ENCODE measurements around the gene TIMM29.

TIMM29 gene

GRCh38 chr19:10928563-10929401, at the start of gene TIMM29, which contains the start of gene YIPF2:
TIMM29 (plus strand) TSS chr19:10928811; CDS start chr19:10928823, 12 bp downstream.
YIPF2 (minus strand) TSS chr19:10928639; CDS start chr19:10928410, 229 bp downstream.
- peak; percentile 92 for DNase-seq

DNA sequence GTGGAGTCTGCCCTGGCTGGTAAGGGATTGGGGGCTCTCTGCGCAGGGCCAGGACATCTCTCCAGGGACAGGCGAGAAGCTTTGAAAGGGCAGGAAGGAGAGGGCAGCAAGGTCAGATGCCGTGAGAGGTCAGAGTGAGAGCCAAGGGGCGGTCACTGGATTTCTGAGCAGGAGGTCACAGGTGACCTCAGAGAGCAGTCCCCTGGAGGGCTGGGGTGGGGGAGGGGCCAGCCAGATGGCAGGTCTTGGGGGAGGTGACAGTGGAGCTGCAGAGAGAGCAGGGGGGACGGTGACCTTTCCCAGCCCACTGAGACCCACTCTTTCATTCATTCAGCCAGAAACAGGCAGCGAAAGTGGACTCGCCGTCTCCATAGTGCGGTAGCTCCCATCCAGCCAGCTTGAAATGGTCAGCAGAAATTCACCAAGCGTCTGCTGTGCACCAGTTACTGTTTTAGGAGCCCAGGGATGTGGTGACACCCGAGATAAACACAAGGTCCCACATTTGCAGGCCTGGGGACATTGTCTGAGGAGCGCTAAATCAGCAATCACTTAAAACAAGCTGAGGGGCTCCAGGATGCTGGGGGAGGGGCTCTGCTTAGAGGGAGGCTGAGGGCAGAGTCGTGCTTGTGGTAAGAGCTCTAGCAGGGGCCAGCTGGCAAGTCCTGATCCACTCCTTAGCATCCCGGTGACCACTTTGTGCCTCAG, 47.1 kb upstream of the TIMM29 start:
- no peak for DNase-seq

- no peak for DNase-seq
Observed at GRCh38 chr19:10882108-10882457, 46.5 kb upstream of the TIMM29 start.

DNA sequence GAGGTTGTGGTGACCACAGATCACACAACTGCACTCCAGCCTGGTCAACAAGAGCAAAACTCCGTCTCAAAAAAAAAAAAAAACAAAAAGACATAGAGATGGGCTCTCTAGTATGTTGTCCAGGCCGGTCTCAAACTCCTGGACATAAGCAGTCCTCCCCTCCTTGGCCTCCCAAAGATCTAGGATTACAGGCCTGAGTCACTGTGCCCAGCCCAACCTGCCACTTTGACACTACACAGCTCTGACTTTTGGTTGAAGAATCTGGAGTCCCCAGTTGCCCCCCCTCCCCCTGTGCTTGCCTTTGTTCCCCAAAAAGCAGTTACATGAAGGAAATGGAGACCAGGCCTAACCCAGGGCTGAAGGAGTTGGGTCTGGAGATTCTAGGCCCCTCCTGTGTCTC, 44.3 kb upstream of the TIMM29 start:
- no peak for DNase-seq

- no peak for DNase-seq
Observed at GRCh38 chr19:10885201-10886169, 43.1 kb upstream of the TIMM29 start.

- no peak for DNase-seq
Observed at GRCh38 chr19:10887616-10888367, 40.8 kb upstream of the TIMM29 start.

GRCh38 chr19:10888421-10888866, 40.2 kb upstream of the TIMM29 start:
- DNase-seq, result no peak

DNA sequence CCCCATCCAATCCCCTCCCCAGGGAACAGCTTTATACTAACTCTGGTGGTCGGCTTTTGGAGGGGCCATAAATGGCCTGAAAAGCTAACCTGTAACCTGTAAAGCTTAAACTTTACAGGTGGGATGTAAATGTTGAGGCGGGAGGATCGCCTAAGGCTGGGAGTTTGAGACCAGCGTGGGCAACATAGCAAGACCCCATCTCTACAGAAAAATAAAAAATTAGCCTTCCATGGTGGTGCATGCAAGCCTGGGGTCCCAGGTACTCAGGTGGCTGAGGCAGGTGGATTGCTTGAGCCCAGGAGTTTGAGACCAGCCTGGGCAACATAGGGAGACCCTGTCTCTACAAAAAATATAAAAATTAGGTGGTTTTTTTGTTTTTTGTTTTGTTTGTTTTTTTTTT, 38.7 kb upstream of the TIMM29 start:
- DNase-seq, result no peak

DNA sequence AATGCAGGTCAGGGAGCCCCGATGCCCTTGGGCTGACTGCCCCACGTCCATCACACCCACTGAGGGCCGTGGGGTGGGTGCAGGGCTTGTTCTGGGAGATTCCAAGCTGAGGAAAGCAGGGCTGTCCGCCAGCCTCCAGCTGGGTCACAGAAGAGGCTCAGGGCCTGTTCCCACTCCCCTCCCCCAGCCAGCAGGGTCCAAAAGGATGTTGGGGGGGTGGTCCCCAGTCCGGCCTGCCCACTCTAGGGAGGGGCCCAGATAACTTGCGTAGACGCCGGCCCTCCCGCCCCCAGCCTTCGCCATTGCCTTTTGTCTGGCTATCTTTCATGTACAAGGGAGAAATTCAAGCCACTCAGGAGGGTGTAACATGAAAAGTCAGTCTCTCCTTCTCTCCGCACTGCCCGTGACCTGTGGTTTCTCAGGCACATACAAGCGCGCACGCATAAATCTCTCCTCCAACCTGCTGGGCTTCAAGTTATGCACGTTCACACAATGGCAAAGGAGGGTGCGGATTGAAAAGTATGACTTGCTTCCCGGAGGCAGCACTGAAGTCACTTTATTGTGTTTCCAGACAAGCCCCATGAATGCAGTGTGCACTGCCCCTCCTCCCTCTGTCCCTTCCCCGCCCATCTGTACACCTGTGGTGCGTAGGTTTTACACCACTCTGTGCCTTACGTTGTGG, 37.1 kb upstream of the TIMM29 start:
- no peak for DNase-seq

- no peak for DNase-seq
Observed at GRCh38 chr19:10892256-10892655, 36.4 kb upstream of the TIMM29 start.

GRCh38 chr19:10894911-10895213, 33.7 kb upstream of the TIMM29 start:
- DNase-seq, result no peak

GRCh38 chr19:10895363-10895762, 33.2 kb upstream of the TIMM29 start:
- no peak for DNase-seq

DNA sequence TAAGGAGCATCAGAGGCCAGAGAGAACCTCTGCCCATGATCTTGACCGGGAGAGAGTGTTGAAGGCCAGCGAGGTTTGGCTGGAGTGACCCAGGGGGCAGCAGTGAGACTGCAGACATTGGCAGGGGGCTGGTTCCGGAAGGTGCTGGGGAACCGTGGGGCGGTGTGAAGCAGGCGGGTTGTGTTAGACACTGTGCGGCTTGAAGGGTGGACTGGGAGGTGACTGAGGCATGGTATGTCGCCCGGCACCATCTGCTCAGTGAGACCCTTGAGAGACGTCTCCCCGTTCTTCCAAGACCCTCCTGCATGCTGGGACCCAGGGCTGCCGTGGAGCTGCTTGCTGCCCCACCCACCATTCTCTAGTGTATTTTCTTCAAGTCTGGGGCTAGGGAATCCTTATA, 32.7 kb upstream of the TIMM29 start:
- no peak for DNase-seq

DNA sequence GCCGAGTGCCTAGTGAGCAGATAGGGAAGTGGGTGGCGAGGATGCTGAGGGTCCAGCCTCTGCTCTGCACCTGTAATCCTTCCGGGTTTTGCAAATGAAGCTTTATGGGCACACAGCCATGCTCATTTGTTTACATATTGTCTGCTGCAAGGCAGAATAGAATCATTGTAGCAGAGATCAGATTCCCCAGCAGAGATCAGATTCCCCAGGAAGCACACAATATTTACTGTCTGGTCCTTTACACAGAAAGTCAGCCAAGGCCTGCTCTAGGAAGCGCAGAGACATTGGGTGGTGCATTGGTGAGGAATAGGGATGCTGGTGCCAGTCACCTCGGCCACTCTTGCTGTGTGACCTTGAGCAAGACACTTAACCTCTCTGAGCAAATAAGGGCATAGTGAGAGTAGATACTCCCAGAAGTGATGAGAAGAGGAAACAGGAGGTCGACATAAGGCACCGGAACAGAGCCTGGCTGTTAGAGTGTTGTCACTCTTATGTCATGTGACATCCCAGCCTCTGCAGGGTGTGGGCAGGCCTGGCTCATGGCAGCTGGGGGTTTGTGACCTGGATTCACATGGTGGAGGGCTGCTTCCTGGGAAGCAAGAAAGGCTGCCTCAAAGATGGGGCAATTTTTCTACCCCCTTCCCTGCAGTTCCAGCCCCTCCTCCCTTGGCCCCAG, 31.6 kb upstream of the TIMM29 start:
- peak; percentile 64 for DNase-seq

- DNase-seq, result no peak
Observed at GRCh38 chr19:10898633-10899032, 30.0 kb upstream of the TIMM29 start.

DNA sequence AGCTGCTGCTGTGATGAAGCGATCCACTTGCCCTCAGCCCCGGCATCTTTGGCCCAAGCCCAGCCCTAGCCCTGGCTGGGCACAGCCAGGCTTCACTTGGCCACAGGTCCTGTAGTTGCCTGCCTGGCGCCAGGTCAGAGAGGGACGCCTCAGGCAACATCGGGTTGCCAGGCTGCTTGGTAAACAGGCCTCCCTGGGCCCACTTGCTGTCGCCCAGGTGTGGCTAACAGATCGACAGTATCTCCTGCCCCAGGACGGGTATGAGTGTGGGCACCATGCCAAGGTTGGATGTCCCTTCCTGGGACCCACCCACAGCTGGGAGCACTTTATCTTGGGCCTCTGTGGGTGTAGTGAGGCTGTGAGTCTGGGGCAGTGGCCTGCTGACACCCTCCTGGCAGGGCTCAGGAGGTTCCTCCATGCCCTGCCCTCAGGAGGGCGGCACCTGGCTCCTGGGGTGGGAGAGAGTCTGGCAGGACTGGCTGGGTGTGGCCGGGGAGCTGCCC, 29.4 kb upstream of the TIMM29 start:
- no peak for DNase-seq

DNA sequence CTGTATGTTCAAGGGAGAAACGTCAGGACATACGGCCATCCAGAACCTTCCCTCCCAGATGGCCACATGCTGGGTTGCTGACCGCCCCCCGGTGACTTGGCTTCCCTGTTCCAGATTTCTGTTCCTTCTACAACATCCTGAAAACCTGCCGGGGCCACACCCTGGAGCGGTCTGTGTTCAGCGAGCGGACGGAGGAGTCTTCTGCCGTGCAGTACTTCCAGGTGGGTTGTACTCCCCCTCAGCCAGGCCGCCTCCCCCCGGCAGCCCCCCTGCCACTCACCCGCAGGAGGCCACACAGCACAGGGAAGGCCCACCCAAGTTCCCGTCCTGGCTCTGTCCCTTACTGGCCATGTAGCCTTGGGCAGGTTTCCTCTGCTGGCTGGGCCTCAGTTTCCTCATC, 20.7 kb upstream of the TIMM29 start:
- DNase-seq, result no peak

- DNase-seq, result no peak
Observed at GRCh38 chr19:10908380-10908960, 20.1 kb upstream of the TIMM29 start.

DNA sequence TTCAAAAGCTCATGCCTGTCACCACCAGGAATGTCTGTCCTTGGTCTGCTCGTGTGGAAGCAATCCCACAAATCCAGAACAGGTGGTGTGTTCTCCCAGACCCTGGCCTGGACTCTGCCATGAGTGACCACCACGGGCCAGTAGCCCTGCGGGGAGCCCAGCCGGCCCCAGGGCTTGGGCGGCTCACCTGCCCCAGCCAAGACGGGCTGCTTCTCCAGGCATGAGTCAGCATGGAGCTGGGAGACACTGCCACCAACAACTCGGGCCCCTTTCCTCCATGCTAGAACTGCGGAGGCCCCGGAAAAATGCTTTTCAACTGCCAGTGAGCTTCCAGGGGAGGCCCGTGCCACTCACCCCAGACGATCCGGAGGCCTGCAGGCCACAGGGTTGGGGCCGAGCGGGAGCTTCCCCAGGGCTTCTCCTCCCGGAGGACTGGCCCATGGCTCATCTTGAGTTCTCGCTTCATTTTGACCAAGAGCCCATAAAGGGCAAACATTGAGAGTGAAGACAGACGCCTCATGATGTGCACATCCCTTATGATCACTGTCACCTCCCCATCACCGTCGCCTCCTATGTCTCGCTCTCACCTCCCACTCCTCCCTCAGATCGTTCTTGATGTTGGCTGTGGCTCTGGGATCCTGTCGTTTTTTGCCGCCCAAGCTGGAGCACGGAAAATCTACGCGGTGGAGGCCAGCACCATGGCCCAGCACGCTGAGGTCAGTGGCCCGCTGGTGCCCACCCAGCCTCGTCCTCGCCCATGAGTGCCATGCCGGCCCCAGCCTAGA, 16.8 kb upstream of the TIMM29 start:
- DNase-seq, result no peak

GRCh38 chr19:10912619-10913018, 16.0 kb upstream of the TIMM29 start:
- no peak for DNase-seq
